Activated CD4-positive, alpha-beta T cell treated with anti-CD3 and anti-CD28 coated beads, Interleukin-2, Interleukin-6, amounts not matched to agents 100 ng/mL and 50 ng/mL, durations not matched to agents 16 hours and 8 hours (primary cell): ENCODE data around the gene EPHB1.

ENCODE experiments used
- DNase-seq: peaks from one replicate; pipeline ENCODE4 v3.0.0-alpha.2; 2020

Gene EPHB1

DNA sequence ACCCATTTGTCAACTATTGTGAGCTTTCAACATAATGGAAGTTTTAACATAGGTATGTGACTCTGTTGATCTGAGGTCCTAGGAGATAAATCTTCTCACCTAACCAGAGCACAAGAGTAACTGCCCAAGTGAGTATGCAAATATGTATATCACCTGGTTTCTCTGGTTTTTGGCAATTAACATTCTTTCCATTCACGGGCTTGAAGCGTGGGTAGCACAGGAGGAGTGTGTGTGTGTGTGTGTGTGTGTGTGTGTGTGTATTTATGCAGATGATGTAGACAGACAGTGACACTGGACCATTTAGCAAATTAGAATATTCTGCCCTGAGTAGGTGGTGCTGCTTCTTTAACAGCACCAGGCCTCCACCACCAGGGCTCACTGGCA lies 15.0 kb downstream of the EPHB1 start:
- DNase-seq = no peak

DNA sequence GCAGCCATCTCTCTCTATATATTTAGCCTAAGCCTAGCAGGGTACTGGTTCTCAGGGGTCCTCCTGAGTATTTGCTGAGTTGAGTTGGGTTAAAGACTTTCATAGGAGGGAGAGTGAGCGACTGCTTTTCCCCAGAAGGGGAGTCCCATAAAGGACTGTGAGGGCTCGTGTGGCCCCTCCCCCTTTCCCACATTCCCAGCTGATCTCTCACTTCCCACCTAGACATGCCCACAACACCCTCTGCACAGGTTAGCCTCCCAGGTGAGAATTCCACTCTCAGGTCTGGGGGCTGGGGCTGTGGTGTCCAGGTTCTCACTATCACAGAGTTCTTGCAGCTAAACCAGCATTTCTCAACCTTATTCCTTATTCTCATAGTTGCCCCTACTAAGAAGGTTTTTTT lies 15.8 kb downstream of the EPHB1 start:
- no peak for DNase-seq

DNA sequence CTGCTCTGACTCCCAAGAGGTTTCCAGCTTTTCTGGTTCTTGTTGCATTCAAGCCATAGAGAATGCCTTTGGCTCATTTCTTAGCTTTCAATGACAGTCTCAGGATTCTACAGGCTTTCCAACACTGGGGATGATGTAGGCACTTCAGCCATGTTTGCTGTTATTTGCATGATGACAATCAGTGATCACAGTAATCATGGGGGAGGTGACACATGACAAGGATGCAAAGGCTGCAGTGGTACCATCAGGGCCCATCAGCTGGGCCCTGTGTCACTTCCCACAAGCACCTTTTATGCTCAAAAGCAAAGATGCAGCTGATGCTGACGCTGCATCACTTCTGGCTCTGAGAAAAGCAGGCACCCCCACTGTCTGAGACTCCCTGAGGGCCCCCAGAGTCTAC lies 18.6 kb downstream of the EPHB1 start:
- no peak for DNase-seq

DNA sequence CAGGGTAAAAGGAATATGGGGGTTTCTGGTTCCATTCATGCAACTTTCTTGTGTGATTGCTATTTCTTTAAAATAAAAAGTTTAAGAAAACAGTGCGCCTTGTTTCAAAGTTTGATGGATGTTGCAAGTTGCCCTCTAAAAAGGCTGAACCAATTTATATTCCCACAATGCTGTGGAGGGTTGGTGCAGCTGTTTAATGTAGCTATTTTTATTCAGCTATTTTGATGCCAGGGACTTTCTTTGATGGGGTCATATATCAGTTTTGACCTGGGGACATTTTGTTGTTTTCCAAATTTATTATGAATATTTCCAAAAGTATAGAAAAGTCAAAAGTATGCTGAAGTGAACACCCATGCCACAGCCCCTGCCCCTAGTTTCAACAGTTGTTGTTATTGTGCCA lies 20.5 kb downstream of the EPHB1 start:
- no peak for DNase-seq

DNA sequence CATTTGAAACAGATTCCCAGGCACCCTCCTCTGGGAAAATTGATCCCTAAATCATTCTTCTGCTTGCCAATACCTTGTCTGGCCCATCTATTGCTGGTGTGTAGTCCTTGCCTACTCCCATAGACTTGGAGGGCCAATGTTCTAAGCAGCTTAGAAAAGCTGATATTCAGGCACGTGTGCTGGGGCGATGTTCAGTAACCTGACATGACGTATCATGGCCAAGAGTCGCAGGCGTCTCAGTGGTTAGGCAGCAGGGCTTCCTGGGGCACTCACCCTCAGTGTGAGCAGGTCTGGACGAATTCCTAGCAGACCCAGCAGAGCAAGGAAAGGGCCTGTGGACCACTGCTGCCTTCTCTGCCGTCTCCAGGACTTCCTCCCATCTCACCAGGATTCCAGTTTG lies 21.6 kb downstream of the EPHB1 start:
- DNase-seq = no peak

DNA sequence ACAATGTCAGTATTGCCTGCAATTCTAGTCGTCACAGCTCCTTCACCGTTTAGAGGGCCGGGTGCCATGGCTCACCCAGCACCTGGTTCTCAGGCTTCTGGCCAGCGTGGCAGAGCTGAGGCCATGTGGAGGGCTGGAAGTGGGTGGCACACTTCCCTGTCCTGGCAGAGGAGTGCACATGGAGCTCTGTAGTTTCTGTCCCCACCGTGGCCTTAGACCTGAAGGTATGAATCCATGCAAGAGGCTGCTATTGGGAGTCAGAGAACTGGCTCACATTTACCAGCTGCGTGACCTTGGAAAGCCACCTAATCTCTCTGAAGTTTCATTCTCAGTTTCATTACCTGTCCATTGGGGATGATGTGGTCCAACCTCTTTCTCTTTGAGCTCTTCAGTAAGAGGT lies 22.2 kb downstream of the EPHB1 start:
- no peak for DNase-seq

DNA sequence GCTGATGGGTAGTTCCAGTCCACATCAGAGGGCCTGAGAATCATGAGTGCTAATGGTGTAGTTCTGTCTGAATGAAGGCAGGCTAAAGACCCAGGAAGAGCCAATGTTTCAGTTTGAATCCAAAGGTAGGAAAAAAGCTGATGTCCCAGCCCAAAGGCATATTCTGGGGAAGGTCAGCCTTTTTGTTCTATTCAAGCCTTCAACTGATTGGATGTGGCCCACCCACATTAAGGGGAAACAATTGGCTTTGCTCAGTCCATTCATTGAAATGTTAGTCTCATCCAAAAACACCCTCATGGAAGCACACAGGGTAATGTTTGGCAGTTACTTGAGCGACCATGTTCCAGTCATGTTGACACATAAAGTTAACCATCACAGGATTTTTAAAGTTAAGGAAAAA lies 25.9 kb downstream of the EPHB1 start:
- DNase-seq = no peak

DNA sequence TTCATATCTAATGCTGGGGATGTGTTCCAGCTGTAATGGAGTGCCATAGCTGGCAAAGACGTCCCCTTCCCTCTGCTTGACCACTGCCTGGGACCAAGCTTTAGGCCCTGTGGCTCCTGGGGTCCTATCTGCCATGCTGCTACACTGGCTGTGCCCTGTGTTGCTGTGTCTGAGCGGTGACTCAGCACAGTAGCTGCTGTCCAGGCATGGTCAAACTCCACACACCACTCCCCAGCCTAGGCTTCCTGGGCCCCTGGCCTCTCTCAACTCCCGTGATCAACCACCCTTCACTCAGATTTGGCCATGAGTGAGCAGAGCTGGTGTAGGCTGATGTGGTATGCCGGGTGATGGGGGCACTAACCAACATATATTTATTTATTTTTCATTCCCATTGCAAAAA lies 27.0 kb downstream of the EPHB1 start:
- no peak for DNase-seq

DNA sequence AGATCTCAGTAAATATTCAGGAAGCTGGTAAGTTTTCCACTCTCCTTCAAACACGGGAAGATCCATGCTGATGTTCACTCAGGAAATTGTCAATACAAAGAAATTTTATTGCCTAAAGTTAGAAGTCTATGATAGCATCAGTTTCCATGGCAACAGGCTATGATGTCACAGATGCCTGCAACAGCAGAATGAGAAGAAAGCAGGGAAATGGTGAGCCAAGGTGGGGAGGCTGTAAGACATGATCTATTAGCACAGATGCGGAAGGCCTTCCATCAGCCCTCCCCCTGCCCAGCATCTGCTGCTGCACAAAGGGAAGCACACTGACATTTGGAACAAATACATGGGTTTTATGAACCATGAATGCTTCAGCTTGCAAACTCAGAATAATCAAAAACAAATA lies 28.6 kb downstream of the EPHB1 start:
- no peak for DNase-seq

DNA sequence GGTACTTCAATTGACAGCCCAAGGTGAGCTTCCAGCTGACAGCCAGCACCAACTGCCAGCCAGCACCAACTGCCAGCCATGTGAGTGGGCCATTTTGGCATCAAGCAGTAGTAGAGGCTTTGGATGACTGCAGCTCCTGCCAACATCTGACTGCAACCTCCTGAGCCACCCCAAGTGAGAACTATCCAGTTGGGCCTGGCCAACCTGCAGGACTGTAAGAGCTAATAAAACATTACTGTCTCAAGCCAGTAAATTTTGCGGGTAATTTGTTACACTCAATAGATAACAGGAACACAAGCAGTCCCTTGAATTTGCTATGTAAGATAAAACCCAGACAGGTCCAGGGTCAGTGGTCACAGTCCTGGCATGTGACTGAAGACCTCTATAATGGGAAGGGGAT lies 29.7 kb downstream of the EPHB1 start:
- DNase-seq = no peak

DNA sequence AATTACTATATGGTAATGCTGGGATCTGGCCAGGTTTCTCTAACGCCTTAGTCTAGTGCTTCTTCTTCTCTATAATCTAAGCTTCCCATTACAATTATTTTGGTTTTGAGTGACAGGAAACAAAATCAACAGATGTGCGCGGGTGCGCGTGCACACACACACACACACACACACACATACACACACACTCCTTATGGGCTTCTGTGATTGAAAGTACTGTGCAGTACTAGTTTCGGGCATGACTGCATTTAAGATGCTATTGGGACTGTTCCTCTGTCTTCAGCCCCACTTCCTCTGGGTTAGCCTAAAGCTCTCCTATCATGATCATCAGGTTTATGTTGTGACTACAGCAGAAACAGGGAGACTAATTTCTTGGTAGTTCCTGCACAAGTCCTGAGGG lies 32.2 kb downstream of the EPHB1 start:
- DNase-seq = no peak

DNA sequence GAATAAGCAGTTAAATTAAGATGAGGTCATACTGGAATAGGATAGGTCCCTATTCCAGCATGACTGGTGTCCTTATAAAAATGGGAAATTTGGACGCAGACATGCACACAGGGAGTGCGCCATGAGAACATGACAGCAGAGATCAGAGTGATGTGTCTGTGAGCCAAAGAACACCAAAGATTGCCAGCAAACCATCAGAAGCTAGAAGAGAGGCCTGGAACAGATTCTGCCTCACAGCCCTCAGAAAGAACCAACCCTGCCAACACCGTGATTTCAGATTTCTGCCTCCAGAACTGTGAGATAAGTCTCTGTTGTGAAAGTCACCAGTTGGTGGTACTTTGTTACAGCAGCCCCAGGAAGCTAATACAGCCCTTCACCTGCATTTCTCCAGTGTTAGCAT lies 34.7 kb downstream of the EPHB1 start:
- DNase-seq = no peak

DNA sequence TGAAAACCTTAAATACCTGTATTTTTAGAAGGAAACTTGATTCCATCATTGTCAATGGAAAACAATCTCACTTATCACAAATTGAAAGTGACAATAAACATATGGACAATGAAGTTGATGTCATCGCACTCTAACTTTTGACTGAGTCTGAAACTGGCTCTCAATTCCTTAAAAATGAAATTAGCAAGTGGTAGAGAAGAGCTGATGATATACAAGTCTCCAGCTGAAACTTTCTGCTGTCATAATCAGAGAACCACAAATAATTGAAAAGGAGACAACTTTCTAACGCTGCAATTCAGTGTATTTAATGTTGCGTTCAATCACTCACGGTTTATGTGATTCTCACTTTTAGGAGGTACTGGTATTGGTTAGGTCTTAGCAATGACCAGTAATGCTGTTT lies 37.5 kb downstream of the EPHB1 start:
- DNase-seq = no peak

DNA sequence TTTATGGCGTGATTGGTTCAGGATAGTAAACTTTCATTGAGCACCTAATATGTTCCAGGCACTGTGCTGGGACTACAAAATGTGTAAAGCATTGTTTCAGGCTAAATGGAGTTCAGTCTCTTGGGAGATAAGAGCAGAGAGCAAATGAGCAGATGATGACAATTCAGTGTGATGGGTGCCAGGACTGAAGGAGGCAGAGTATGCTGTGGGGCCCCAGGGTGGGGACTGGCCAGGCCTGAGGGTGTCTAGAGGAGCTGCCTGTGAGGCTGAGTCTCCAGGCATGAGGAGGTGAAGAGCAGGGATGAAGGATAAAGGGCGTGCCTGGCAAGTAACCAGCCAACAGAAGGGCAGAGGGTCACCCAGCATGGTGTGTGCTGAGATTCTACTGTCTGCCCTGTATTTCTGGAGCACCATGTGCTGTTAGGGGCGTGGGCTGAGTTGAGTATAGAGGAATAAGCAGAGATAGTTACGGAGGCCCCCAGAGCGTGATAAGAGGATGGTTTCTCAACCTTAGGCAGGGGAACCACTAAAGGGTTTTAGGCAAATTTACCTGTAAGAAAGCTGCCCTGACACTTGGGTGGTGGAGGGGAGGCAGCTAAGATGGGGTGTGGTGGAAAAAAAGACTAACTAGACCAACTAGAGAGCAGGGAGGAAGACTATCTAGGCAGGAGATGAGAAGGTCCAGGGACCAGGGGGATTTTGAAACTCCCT lies 38.5 kb downstream of the EPHB1 start:
- no peak for DNase-seq

DNA sequence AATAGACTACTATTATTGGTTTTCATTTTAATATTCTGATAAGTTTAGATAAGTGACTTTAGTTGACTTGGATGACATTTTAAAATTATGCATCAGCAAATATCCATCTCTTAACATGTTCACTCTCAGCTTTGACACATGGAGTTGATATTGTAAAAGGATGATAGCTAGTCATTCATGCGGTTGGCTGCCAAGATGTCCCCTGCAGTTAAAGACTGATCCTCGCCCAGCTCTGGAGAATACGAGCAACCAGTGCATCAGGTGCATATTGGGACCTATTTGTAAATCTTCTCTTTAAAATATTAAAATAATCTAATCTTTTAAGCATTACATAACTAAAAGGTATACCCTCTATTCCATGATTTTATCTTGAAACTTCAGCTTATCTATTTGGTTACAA lies 41.9 kb downstream of the EPHB1 start:
- no peak for DNase-seq

DNA sequence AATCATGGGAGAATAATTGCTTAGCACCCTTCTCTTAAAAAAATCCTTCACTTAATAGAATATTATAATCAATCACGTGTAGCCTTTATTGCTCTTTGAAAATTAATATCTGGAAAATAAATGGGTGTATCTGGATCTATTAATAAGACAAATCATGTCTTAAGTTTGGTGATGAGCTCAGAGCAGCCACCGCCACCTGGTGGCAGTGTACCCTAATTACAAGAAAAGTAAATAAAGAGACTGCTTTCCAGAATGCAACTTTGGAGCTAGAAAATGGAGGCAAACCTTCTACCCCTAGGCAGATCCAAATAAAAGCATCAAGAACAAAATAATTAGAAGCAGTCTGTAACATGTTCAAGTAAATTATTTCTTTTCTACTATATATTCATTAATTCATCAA lies 43.5 kb downstream of the EPHB1 start:
- peak; percentile 9 for DNase-seq

DNA sequence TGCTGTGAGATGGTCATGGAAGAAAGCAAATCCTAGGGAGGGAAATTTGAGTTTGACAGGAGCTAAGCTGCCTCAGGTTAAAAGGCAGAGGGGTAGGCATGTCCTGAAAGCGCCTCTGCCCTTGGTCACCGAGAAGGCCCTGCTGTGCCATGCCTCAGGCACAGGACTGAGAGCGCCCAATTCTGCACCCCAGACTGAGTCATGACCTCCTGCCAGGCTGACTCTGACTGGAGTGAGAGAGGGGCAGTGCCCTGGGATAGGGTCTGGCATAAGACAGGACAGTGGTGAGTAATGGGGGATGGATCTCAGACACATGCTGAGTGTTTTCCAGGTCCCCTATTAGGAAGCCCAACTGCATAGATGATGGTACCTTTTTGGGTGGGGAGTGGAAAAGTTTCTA lies 44.4 kb downstream of the EPHB1 start:
- DNase-seq = no peak

DNA sequence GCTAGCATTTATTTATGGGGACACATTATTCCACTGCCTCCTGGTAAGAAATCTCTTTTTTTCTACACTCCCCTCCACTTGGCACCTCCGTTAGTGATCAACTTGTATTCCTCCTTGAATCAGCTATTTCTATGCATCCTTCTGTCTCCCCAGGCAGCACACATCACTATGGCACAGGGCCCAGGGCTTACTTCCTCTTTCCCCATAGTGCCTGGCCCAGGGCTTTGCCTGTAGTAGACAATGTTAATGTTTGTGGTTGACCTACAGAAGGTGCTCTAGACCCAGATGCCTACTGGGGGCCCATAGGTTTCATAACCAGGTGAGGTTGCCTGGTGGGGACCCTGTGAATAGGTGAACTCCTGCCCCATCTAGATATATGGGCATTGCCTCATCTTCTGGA lies 44.9 kb downstream of the EPHB1 start:
- DNase-seq = no peak

DNA sequence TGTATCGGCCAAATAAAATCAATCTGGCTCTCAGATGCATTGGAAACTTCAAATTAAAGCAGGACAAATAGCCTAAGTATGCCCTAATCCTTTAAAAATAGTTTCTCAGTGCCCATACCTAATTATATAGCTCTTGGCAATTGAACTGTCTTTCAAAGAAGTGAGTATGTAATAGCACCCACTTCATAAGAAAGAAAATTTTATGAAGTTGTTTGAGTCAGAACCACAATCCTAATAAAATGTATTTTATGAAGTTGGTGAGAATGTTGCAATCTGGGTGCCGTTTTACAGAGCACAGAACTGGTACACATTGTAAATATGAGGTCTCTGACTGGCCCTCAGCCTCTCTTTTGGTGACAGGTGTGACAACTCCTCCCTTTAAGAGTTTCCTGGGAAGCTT lies 45.4 kb downstream of the EPHB1 start:
- DNase-seq = no peak

DNA sequence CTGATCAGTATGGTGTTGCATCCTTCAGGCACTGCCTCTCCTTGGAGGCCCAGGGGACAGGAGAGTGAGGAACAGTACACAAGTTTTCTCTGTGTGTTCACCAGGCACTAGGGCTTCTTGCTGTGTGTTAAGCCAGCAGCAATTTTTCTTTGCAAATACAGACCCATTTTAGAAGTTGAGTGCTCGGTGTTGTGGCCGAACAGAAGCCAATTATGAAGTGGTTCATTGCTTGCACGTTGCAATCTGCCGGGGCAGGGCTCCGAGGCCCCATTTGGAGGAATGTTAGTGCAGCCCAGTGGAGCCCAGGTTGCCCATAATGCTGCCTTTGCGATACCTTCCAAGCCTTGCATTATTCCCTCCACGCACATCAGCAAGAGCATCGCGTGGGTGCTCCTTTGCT lies 51.0 kb downstream of the EPHB1 start:
- DNase-seq = no peak

DNA sequence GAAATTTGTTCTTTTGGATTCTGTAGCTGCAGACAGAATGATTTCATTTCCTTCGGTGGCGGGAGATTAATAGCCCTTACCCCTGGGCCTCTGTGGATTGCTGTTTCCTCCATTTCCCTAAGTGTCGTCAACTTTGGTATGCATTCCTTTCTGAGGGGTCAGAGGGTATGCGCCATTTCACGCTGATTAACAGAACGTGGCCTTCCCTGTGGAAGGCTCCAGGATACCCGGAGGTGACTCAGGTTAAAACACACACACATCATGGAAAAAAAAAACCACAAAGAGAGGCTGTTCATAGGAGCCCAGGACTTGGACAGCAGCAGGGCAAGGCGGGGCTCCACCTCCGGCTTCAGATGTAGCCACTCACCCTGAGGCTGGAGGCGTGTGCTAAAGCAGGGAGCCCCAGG lies 51.9 kb downstream of the EPHB1 start:
- no peak for DNase-seq

DNA sequence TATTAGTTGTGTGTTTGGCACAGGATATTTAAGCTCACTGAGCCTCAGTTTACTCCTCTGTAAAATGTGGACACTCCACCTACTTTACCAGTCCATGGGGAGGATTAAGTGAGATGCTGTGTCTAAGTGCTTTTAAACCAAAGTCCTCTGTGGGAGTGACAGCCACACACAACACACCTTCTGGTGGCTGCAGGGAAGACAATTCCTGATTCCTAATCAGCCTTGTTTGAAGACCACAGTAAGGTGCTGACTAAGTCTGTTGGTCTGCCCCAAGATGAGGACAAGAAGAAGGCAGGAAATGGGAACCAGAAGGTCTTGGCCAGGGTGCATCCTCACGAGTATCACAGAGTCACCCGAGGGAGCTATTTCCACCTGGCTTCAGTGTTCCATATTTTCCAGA lies 52.3 kb downstream of the EPHB1 start:
- no peak for DNase-seq

DNA sequence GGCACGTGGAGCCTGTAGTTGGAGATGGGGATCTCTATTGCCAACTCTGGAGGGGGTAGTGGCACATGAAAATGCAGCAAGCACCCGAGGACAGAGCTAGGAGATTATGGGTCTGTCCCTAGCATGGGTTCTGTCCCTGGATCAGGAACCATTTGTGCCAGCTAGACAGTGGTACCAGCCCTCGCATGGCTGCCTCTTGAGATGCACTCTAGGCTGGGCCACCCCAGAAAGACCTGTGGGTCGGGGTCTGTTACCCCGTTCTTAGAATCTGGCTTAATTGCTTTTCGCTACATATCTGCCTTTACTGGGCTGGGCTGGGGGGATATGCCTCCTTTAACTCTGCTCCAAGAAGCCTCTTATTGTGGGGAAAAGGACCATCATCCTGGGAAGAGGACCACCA lies 54.5 kb downstream of the EPHB1 start:
- DNase-seq = no peak

DNA sequence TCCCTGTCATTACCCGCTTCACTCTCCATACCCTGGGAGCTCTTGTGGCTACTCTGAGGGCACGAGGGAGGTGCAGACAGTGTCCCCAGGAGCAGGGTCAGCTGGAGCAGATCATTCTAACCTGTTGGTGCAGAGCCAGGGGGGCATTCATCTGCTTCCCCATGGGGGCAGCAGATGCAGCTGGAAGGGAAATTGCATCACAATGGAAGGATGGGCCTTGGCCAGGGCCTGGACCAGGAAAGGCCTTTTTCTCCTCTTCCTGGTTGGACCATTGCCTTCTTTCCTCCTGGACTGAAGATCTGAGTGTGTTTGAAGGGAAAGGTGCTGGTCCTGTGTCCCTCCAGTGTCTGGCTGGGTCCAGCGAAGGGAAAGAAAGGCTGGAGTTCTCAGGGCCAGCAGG lies 55.7 kb downstream of the EPHB1 start:
- DNase-seq = no peak

DNA sequence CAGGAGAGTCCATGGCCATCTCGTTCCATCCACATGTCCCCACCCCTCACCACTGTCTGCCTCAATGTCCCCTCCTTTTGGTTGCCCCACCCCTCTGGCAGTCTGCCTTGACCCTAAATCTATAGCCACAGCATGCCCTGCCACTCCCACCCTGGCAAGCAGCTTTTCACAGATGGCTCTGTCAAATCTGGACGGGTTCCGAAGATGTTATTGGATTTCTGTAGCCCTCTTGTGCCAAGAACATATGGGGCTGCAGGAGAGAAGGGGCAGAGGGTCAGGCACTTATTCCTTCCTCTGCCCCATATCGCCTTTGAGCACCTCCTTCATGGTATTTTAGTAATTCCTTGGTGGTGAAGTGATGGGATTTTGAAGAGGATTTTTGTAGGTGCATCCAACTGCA lies 57.1 kb downstream of the EPHB1 start:
- DNase-seq = no peak

DNA sequence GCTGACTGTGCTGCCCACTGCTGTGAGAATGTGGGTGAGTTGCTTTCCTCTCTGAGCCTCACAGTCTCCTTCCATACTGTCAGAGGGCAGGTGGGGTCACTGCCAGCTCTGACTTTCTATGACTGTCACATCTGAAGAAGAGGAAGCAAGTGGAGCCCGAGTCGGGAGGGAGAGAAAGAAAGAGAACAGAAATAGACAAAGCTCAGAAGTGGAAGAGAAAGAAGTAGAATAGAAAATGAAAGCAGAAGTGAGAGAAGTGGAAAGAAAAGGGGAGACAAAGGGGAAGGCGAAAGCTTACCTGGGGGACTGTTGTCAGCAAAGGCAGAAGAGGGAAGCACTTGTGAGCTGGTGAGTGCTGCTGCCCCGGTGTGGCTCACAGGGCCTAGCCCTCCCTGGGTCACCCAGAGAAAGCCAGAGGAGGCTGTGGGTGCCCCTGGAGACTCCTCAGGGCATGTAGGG lies 57.9 kb downstream of the EPHB1 start:
- peak; percentile 1 for DNase-seq
